Measurements from ENCODE around the gene PGAP3. TPM values are rescaled to one million over a fixed set of nuclear protein-coding genes. Genes with fewer than 3 reads are reported as not detected.

The PGAP3 gene
- total RNA-seq, 1 experiment from 2014 or later = 29.0 TPM

DNA sequence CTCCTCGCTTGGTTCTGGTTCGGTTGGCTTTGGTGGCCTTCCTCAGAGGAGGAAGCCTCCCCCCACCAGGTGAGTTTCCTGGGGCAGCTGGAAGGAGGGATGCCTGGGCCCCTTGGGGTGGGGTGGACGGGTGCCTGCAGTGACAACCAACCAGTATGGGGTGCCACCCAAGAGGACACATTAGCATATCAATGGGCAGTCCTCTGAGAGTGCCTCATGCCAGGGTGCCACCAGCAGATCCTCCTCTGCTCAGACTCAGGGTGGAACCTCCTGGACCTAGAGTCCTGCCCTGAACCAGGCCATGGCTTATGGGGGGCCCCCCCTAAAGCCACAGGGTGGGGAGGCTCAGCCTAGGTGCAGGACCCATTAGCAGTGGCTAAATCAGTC, 58.4 kb downstream of the PGAP3 start:
- H4K91ac ChIP-seq (ENCODE audit: insufficient read length, low read depth, low read length) = no peak overlapping the region
- H4K5ac ChIP-seq (ENCODE audit: insufficient read length, low read depth, low read length) = no peak overlapping the region
- no peak overlapping the region for H2BK20ac ChIP-seq (ENCODE audit: low read depth, low read length, poor library complexity, severe bottlenecking)
- no CpG with 5 or more reads among the region's 3 CpGs for WGBS (ENCODE audit: extremely low coverage, insufficient read length, low lambda C conversion rate)
- H3K9me3 Mint-ChIP-seq = no peaks in the 10 kb centered on the region; a peak in 1 of 5 replicates
- H3K56ac ChIP-seq (ENCODE audit: insufficient read length, low read depth, low read length) = no peak overlapping the region
- H3K27me3 Mint-ChIP-seq (ENCODE audit: low read depth) = peaks cover 38% of the 10 kb centered on the region
- no peak overlapping the region for H3K4me3 Mint-ChIP-seq
- H3K4ac ChIP-seq (ENCODE audit: low read depth, low read length) = no peak overlapping the region
- no peak overlapping the region for H2BK5ac ChIP-seq (ENCODE audit: insufficient read length, low read length)
- no peak overlapping the region for H3K14ac ChIP-seq (ENCODE audit: insufficient read depth, low read length)
- no peak overlapping the region for H2BK12ac ChIP-seq (ENCODE audit: insufficient read length, low read depth, low read length)
- H3K18ac ChIP-seq (ENCODE audit: insufficient read length, low read depth, low read length) = no peak overlapping the region
- H4K20me1 ChIP-seq (ENCODE audit: control insufficient read depth, insufficient read depth, insufficient read length) = no peaks in the 10 kb centered on the region
- TF ChIP-seq, protein P1, sequence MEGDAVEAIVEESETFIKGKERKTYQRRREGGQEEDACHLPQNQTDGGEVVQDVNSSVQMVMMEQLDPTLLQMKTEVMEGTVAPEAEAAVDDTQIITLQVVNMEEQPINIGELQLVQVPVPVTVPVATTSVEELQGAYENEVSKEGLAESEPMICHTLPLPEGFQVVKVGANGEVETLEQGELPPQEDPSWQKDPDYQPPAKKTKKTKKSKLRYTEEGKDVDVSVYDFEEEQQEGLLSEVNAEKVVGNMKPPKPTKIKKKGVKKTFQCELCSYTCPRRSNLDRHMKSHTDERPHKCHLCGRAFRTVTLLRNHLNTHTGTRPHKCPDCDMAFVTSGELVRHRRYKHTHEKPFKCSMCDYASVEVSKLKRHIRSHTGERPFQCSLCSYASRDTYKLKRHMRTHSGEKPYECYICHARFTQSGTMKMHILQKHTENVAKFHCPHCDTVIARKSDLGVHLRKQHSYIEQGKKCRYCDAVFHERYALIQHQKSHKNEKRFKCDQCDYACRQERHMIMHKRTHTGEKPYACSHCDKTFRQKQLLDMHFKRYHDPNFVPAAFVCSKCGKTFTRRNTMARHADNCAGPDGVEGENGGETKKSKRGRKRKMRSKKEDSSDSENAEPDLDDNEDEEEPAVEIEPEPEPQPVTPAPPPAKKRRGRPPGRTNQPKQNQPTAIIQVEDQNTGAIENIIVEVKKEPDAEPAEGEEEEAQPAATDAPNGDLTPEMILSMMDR (conservative IDR thresholded peaks at IDR 0.05) = no peak
- H3K9me3 ChIP-seq (ENCODE audit: control insufficient read depth, low read depth, low read length) = no peaks in the 10 kb centered on the region
- H3K27ac ChIP-seq (ENCODE audit: insufficient read length, low read depth, low read length) = no peak overlapping the region
- H4K8ac ChIP-seq (replicated peaks; ENCODE audit: insufficient read length, low read depth, low read length) = no peak overlapping the region
- H3K36me3 Mint-ChIP-seq (ENCODE audit: insufficient read depth in 1 of 3, low read depth in 3 of 3) = no peaks in the 10 kb centered on the region; a peak in 1 of 7 replicates
- peaks cover 21% of the 10 kb centered on the region; the same call in 1 of the 2 replicates for H3K4me1 ChIP-seq (ENCODE audit: insufficient read depth, low read length)
- H3K23me2 ChIP-seq (ENCODE audit: insufficient read length, low read depth, low read length, poor library complexity, severe bottlenecking) = peaks cover 13% of the 10 kb centered on the region
- no peak overlapping the region for H3K4me2 ChIP-seq (ENCODE audit: insufficient read depth, insufficient read length, low read length)
- H3K9ac ChIP-seq (ENCODE audit: extremely low read depth, insufficient read length, low read length) = no peak overlapping the region
- no peaks in the 10 kb centered on the region for H3K79me2 ChIP-seq (ENCODE audit: insufficient read depth, low read length)
- H3K79me1 ChIP-seq (ENCODE audit: insufficient read depth, low read depth, low read length, poor library complexity, severe bottlenecking) = no peaks in the 10 kb centered on the region
- peaks cover 13% of the 10 kb centered on the region; the same call in 1 of the 2 replicates for H3K27me3 ChIP-seq (ENCODE audit: insufficient read depth, low read length)
- H3T11ph ChIP-seq (ENCODE audit: low read length) = no peak overlapping the region
- peaks cover 65 to 80% of the 10 kb centered on the region in 2 experiments for H3K4me1 Mint-ChIP-seq
- no peak for DNase-seq
- no peak overlapping the region for H2AFZ ChIP-seq (ENCODE audit: low read length)
- no peak overlapping the region for H3K23ac ChIP-seq (ENCODE audit: insufficient read length, low read depth, low read length)
- no peak overlapping the region for H2AK5ac ChIP-seq (ENCODE audit: insufficient read length, low read length)
- no peak overlapping the region for H3K27ac Mint-ChIP-seq
- no peak overlapping the region for H2BK120ac ChIP-seq (ENCODE audit: low read depth, low read length, poor library complexity, severe bottlenecking)
- H2BK15ac ChIP-seq (ENCODE audit: low read depth, low read length) = no peak overlapping the region
